NCI-H82 treated with DMSO at 0.1 percent for 48 hours (cell line): ENCODE measurements around the gene PTGES2.
"Not testable (repeated sequence)": the region's sequence is repeated elsewhere in the genome, so short reads cannot be mapped to it uniquely, and the experiment has no call there.

Source experiments
- DNase-seq: peaks from one replicate; lab custom pipeline; 2025; ENCODE audit not compliant: unreplicated experiment; lab: John Stamatoyannopoulos, UW

PTGES2 gene

DNA sequence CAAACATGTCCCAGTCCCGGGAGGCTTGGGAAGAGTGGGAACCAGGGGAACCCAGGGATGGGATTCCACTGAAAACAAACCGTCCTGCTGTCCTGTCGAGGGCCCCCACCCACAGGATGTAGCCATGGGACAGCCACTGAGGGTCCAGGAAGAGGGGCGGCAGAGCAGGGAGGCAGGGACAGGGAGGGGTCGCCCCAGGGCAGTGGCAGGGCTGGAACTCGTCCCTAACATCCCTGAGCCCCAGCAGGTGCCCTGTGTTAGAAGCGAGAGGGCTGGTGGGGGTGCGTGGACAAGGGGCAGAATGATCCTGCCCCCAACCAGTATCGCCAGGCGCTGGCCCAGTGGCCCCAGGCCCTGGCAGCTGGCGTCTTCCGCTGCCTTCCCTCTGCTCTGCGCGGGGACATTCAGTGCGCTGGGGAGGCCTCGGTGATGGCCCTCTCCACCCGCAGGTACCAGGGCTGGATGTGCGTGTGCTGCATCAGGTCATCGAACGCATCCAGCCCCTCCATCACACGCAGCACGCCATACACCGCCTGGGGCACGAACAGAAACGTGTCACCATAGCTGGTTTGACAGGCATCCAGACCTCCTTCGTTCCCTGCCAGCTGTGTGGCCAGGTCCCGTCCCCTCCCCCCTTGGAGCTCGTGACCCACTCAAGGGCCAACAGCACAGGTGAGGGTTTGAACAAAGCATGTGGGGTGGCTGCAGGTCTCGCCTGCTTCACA, 6.6 kb downstream of the PTGES2 start:
- DNase-seq = no peak

DNA sequence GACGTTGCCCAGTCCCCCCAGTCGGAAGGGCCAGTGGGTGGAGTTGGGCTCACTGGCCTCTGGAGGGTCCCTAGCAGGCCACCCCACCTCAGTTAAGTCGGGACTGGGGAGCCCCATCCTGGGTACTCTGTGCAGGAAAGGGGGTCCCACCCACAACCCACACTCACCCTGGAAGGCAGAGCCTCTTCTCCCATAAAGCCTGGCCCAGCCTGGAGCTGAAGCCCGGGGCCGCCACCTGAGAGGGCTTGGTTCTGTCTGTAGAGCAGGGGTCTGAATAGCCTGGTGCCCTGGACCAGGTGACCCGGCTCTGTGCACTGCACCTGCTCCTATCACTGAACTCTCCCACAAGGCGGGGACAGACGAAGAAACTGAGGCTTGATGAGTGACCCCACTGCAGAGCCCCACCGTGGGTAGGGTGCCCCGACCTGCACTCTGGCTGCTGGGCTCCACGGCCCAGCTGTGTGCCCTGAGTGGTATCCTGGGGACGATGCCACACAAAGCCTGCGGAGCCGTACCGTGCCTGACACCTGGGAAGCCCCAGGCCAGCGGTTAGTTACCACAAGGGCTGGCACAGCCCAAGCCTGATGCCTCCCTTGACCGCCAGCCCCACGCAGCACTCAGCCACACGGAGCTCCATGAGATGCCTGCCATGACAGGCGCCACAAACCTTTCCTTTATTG, 7.3 kb downstream of the PTGES2 start:
- DNase-seq = no peak

DNA sequence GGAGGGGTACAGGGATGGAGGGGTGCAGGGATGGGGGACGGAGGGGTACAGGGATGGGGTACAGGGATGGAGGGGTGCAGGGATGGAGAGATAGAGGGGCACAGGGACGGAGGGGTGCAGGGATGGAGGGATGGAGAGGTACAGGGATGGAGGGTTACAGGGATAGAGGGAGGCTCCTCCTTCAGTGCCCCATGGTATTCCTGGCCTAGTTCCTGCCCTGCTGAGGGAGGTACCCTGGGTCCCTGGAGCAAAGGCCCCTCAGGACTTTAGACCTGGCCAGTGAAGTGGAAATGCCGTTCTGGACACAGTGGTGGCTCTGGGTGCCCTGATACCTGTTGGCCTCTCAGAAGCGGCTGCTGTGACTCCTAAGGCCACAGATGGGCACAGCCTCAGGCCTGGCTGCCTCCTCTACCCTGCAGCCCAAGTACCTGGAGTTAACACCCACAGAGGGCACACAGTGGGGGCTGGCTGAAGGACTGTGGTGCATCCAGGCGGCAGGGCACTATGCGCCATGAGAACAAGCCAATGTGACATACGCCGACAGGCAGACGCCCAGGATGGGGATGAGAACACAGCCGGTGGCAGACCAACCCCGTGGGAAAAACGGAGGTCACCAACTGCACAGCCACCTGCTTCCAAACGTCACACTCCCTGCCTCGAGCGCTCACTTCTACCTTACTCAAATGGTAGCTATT, 8.4 kb downstream of the PTGES2 start:
- DNase-seq = no peak

DNA sequence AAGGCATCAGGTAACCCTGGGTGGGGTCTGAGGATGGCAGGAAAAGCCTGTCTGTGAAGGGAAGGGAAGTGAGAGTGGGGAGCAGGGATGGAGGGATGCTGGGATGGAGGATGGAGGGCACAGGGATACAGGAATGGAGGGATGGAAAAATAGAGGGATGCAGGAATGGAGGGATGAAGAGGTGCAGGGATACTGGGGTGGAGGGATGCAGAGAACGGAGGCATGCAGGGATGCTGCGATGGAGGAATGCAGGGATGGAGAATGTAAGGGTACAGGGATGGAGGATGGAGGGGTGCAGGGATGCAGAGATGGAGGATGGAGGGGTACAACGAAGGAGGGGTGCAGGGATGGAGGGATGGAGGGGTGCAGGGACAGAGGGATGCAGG, 9.1 kb downstream of the PTGES2 start:
- DNase-seq = no peak

DNA sequence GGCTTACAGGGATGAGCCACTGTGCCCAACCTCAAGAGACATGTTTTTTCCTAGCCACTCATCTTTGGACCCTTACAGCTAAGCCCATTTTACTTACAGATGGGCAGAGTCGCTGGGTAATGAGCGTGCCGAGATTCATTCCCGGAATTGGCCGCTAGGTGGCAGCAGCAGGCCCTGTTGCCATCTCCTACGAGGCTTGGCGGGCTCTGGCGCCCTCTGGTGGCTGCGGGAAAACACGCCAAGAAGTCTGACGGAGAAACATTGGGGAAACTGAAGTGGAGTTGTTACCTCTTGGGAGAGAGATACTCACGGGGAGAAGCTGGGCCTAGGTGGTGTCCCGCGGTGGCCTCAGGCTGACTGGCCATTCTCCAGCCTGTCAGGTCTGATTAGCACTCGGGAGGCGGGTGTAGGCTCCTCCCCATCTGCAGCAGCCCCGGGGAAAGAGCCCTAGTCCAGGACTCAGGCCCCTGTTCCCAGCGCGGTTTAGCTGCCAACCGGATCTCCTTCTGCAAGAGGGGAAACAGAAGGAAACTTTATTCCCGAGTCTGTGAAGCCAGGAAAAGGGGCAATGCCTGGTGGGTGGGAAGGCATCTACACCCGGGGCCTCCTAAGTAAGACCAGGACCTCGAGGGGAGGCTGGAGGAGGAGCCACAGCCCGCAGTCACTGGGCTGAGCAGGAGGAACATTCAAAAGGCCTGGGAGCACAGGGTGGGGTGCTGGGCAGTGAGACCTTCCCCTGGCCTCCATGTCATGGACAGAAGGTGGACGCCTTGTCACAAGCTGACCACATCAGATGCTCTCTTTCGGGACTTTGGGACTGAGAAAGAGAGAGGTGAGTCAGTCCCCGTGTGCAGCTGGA, 9.7 kb downstream of the PTGES2 start:
- DNase-seq = peak; percentile 56

DNA sequence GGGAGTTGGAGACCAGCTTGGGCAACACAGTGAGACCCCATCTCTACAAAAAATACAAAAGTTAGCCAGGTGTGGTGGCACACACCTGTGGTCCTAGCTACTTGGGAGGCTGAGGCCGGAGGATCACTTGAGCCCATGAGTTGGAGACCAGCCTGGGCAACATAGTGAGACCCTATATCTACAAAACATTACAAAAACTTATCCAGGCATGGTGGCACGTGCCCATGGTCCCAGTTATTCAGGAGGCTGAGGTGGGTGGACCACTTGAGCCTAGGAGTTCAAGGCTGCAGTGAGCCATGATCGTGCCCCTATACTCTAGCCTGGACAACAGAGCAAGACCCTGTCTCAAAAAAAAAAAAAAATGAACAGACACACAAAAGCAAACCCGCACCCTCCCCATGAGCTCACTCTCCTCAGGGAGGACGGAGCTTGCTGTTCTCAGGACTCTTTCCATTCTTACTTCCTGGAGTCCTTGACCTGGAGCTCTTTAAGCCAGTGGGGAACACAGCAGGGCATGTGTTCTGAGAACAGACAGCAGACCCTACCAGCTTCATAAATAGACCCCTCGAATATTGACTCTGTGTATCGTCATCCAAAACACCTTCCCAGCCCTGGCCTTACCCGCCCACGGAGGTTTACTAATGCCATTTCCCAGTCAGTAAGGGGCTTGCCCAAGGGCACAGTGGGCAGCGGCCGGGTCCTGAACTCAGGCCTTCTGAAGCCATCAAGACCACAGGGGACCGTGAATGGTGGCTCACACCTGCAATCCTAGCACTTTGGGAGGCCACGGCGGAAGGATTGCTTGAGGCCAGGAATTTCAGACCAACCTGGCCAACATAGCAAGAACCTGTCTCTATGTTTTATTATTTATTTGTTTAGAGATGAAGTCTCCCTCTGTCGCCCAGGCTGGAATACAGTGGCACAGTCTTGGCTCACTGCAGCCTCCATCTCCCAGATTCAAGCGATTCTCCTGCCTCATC, 11.1 kb downstream of the PTGES2 start:
- no peak for DNase-seq

DNA sequence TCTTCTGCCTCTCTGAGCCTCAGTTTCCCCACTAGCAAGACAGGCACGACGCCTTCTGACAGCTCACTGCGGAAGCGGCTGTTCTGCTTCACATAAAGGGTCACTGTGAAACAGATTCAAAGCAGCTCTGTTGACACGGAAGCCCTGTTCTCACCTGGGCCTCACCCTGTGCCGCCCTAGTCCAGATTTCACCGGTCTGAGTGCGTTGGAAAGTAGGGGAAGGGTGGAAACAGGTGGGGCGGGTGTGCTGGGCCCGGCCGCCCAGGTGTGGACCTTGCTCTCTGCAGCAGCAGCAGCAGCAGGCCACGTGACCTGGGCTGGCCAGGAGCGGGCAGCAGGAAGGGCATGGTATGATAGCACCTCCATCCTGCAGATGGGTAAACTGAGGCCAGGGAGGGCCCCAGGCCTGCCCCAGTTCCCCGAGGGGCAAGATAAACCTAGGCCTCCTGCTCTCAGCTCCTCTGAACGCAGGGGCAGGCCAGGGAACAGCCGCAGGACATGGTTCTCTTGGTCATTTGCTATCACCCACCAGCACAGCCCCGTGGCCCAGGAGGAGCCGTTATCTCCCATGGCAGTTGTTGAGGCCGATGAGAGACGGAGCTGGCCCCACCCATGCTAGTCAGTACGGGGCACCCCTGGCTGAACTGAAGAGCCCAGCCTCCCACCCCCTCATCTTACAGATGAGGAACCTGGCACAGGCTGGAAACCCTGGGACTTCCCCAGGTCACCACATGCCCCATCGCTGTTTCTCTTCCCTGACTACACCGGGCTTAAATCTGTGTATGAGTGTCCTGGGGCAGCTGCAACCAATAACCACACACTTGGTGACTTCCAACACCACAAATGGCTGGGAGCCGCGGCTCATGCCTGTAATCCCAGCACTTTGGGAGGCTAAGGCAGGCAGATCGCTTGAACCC, 12.1 kb downstream of the PTGES2 start:
- DNase-seq = no peak

DNA sequence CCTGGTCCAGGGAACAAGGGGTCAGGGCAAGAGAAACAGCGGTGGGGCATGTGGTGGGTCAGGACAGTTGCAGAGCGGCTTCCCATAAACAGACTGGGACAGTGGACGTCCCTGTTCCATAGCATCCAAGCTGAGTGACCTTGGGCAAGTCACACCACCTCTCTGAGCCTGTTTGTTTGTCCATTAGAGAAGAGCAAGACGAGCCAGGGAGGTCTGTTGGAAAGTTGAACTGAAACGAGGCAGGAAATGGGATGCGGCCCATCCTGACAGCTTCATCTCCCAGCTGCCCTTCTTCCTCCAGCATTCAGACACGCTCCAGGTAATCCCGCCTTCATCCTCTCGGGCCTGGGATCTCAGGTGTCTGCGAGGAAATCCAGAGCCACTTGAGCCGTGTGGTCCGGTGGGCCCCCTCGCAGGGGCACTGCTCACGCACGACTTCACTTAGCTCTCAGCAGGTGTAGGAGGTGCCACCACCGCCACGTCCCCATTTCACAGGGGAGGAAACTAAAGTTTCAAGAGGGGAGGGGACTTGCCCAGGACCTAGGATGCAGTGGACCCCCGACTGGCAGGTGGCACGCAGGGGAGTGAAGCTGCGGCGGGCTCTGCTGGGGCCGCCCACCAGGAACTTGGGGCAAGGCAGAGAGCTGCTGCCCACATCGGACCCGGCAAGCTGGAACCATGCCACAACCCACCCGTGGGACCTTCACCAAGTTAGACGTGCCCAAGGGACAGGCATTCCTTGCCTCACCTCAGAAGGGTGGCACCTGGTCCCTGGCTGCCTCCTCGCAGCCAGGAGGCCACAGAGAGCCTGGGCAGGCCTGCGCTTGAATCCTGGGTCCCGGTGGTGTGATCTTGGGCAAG, 13.0 kb downstream of the PTGES2 start:
- no peak for DNase-seq

DNA sequence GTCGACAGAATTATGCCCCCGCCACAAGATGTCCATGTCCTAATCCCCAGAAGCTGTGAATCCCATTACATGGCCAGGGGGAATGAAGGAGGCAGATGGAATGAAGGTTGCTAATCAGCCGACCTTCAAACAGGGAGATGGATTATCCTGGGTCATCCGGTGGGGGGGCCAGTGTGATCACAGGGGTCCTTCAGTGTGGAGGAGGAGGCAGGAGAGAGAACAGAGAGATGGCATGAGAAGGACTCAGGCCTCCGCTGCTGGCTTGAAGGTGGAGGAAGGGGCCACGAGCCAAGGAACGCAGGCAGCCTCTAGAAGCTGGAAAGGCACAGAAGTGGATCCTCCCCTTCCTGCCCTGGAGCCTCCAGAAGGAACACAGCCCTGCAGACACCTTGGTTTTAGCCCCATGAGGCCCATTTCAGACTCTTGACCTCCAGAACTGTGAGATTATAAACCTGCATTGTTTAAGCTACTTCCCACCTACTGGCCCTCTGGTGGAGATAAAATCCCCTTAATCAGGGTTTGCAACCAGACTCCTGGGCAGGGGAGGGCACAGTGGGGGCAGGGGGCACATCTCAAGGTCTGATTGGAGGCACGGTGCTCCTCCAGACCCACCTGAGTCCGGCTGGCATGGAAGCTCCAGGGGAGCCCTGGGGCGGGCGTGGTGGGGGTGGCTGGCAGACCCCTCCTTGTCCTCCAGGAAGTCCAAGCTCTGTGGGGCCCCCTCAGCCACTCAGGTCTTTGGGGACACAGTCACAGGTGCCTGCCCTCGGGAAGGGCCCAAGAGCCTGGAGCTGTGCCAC, 13.8 kb downstream of the PTGES2 start:
- peak; percentile 81 for DNase-seq

DNA sequence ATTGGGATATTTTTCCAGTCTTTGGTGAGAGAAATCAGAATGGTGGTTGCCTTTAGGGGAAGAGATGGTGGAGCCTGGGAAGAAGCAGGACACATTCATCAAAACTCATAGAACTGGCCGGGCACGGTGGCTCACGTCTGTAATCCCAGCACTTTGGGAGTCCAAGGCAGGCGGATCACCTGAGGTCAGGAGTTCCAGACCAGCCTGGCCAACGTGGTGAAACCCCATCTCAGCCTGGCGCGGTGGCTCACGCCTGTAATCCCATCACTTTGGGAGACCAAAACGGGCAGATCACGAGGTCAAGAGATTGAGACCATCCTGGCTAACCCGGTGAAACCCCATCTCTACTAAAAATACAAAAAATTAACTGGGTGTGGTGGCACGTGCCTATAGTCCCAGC, 15.8 kb downstream of the PTGES2 start:
- DNase-seq = not testable (repeated sequence)

DNA sequence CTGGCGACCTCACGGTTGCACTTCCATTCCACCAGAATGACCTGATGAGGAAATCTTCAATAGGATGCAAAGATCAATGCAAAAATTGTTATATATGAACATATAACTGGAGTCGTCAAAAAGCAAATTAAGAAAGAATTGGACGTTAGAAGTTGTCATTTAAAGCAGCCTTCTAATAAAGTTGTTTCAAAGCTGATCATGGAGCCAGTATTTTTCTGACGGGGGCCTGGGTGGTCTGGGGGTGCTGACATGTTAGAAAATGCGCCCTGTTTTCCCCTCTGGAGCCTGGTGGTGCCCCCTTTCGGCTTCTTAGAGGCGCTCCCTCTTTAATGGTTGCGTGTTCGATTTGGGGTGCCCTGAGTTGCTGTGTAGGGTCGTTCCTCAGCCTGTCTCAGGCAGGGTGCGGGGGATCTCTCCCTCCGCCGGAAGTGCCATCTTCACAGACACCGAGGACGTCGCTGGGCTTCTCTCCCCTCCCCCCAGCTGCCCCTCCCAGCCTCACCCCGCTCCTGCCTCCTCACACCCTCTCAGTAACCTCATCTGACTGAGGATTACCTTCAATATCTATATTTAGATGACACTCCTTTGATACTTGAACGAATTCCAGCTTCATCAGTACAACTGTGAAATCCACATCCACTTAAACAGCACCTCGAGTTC, 18.3 kb downstream of the PTGES2 start:
- no peak for DNase-seq

DNA sequence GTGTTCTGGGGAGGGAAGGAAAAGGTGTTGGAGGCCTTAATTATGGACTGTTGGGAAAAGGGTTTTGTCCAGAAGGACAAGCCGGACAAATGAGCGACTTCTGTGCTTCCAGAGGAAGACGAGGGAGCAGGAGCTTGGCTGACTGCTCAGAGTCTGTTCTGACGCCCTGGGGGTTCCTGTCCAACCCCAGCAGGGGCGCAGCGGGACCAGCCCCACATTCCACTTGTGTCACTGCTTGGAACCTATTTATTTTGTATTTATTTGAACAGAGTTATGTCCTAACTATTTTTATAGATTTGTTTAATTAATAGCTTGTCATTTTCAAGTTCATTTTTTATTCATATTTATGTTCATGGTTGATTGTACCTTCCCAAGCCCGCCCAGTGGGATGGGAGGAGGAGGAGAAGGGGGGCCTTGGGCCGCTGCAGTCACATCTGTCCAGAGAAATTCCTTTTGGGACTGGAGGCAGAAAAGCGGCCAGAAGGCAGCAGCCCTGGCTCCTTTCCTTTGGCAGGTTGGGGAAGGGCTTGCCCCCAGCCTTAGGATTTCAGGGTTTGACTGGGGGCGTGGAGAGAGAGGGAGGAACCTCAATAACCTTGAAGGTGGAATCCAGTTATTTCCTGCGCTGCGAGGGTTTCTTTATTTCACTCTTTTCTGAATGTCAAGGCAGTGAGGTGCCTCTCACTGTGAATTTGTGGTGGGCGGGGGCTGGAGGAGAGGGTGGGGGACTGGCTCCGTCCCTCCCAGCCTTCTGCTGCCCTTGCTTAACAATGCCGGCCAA, 19.1 kb downstream of the PTGES2 start:
- DNase-seq = no peak

DNA sequence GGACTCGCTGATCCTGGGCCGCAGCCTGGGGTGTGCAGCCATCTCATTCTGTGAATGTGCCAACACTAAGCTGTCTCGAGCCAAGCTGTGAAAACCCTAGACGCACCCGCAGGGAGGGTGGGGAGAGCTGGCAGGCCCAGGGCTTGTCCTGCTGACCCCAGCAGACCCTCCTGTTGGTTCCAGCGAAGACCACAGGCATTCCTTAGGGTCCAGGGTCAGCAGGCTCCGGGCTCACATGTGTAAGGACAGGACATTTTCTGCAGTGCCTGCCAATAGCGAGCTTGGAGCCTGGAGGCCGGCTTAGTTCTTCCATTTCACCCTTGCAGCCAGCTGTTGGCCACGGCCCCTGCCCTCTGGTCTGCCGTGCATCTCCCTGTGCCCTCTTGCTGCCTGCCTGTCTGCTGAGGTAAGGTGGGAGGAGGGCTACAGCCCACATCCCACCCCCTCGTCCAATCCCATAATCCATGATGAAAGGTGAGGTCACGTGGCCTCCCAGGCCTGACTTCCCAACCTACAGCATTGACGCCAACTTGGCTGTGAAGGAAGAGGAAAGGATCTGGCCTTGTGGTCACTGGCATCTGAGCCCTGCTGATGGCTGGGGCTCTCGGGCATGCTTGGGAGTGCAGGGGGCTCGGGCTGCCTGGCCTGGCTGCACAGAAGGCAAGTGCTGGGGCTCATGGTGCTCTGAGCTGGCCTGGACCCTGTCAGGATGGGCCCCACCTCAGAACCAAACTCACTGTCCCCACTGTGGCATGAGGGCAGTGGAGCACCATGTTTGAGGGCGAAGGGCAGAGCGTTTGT, 19.9 kb downstream of the PTGES2 start:
- DNase-seq = no peak

DNA sequence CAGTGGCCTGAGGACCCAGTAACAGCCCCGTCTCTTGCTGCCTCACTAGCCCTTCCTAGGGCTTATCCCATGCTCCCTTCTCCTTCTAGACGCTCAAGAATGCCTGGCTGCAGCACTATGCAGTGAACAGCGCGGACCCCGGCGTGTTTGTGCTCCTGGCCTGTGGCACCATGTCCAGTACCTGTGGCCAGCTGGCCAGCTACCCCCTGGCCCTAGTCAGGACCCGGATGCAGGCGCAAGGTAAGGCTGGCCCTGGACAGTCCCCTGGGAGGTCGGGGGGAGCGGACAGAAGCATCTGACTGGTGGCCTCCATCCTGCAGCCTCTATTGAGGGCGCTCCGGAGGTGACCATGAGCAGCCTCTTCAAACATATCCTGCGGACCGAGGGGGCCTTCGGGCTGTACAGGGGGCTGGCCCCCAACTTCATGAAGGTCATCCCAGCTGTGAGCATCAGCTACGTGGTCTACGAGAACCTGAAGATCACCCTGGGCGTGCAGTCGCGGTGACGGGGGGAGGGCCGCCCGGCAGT, 20.5 kb downstream of the PTGES2 start:
- DNase-seq = no peak
